Mucosa of descending colon (tissue), 3 donors: ENCODE data around the gene KHDRBS2. TPM values are rescaled to one million over a fixed set of nuclear protein-coding genes. Genes with fewer than 3 reads are reported as not detected.

Experiments
- ATAC-seq: fragments of 200-7000 bp; cut with Tn5 transposase; one replicate; pipeline ENCODE4 v1.9.1; 2020; ENCODE audit warnings: mild to moderate bottlenecking, moderate library complexity
- DNase-seq, 3 donors: peaks; one replicate each; pipeline ENCODE4 v3.0.0-alpha.2; 2020
- H3K36me3 ChIP-seq: fragments of 200-600 bp; one replicate; pipeline ENCODE4 v1.8.0; 2021; ENCODE audit warnings: low read depth, mild to moderate bottlenecking
- H3K4me1 ChIP-seq: fragments of 200-600 bp; one replicate; pipeline ENCODE4 v1.8.0; 2021; ENCODE audit warnings: low read depth, mild to moderate bottlenecking
- H3K4me3 ChIP-seq: fragments of 200-600 bp; one replicate; pipeline ENCODE4 v1.8.0; 2021; ENCODE audit warnings: mild to moderate bottlenecking
- H3K9me3 ChIP-seq: fragments of 200-600 bp; one replicate; pipeline ENCODE4 v1.8.0; 2021; ENCODE audit warnings: mild to moderate bottlenecking
- intact Hi-C, 2 donors: fragments of 100-400 bp; cut with DNase I in 1 of 2; cut with micrococcal nuclease in 1 of 2; formaldehyde crosslinking; loops; one replicate each; pipeline versions ENCODE4 v1.11.0 to v1.11.1; 2022; cut with DNase I, micrococcal nuclease
- total RNA-seq, 3 donors: library from RNA; stranded (reverse); fragmentation: NEBNext Ultra II Directional in 2 of 3; extraction: Animal tissue kit (Norgen Biotek cat#: 25700) in 2 of 3; gene quantifications; one replicate each; pipeline versions ENCODE4 v1.2.1 to v1.2.4, GENCODE V29; 2021 to 2023
- TF ChIP-seq, protein P1 (sequence below): fragments of 200-600 bp; IDR thresholded peaks from one replicate; pipeline ENCODE4 v1.8.0; 2022; ENCODE audit warnings: antibody characterized with exemption, mild to moderate bottlenecking
- donor health status: DM: no; HTN: no; CAD: no; lungs with moderate emphysema.
- donor health status: DM: no; HTN: no; CAD: no.
- donor health status: DM: no; HTN: yes; CAD: no.

The KHDRBS2 gene
- total RNA-seq, 3 donors from 2014 or later, result 0.82 to 2.9 (median 1.1) TPM

DNA sequence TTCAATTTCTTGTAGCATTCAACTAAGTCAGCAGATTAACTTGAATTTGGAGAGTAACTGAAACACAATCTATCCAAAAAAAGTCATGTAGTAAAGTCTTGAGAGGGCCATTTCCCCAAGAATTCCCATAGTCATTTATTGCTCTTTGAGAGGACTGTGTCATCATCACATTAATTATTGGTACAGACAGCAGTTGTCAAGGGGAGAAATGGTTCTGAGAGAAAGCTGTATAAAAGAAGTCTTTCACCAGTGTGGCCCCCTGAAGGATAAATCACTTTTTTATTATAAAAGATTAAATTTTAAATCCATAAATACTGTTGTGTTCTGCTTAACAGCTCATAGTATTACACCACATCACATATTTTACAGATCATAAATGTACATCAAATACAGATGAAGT, 111.5 kb downstream of the KHDRBS2 start:
- Histone ChIP-seq H3K4me1 (no peaks in the 10 kb centered on the region), H3K9me3 (no peaks in the 10 kb centered on the region), H3K36me3 (no peaks in the 10 kb centered on the region), H3K4me3 (no peak overlapping the region)
- TF ChIP-seq, protein P1, sequence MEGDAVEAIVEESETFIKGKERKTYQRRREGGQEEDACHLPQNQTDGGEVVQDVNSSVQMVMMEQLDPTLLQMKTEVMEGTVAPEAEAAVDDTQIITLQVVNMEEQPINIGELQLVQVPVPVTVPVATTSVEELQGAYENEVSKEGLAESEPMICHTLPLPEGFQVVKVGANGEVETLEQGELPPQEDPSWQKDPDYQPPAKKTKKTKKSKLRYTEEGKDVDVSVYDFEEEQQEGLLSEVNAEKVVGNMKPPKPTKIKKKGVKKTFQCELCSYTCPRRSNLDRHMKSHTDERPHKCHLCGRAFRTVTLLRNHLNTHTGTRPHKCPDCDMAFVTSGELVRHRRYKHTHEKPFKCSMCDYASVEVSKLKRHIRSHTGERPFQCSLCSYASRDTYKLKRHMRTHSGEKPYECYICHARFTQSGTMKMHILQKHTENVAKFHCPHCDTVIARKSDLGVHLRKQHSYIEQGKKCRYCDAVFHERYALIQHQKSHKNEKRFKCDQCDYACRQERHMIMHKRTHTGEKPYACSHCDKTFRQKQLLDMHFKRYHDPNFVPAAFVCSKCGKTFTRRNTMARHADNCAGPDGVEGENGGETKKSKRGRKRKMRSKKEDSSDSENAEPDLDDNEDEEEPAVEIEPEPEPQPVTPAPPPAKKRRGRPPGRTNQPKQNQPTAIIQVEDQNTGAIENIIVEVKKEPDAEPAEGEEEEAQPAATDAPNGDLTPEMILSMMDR, result no peak
- ATAC-seq (no peak), DNase-seq (no peak)
- intact Hi-C loops, result no loop called here

DNA sequence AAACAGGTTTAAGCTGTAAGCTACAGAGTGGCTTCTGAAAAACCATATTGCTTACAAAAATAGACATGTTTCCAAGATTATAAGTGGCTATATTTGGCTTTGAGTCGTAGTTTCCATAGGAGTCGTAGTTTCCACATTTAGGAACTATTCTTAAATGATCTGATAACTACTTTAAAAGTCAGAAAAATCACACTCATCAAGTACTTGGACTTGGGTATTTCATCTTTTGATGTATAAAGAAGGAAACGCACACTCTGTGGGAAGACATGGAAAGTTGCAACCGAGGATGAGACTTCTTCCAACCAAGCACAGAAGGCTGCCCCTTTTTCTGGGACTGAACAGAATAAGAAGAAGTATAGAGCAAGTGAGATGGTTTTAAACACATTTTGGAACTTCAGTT, 118.3 kb downstream of the KHDRBS2 start:
- Histone ChIP-seq H3K4me1 (no peaks in the 10 kb centered on the region), H3K4me3 (no peak overlapping the region), H3K36me3 (no peaks in the 10 kb centered on the region), H3K9me3 (no peaks in the 10 kb centered on the region)
- TF ChIP-seq, protein P1, result no peak
- DNase-seq, result no peak
- no peak for ATAC-seq
- intact Hi-C loops, result no loop called here

DNA sequence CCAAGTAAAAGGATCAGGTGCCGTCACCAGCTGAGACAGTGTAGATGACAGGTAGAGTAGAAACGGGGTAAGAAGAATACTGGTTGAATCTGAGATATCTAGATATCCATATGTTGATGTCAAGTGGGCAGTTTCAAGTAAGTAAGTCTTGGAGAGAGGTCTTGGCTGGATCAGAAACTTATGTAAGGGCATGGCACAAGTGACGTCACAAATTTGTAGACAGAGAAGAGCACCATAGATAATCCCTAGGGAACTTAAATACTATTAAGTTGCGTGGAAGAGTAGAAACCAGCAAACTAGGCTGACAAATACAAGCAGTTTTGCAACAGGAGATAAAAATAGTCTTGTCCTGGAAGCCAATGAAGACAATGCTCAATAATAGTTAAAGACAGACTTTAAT, 123.2 kb downstream of the KHDRBS2 start:
- ATAC-seq (no peak), DNase-seq (no peak)
- Histone ChIP-seq H3K36me3 (no peaks in the 10 kb centered on the region), H3K4me3 (no peak overlapping the region), H3K4me1 (no peaks in the 10 kb centered on the region), H3K9me3 (peaks cover 3% of the 10 kb centered on the region)
- TF ChIP-seq, protein P1, result no peak
- intact Hi-C loops, result no loop called here

DNA sequence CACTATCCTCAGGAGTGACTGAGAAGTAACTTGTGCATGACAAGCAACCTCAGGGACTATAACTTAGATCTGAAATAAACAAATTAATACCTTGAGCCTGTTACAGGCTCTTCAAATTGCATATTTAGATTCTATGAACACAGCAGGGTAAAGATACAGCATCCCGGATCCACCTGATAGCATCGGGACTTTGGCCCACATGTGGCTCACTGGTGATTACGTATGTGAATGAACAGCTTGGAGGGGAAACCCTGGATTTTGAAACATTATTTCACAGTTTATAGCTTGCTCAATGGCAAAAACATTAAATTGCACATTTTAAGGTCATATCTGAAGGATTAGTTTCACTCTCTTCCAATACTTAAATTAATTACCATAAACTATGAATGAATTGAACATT, 133.2 kb downstream of the KHDRBS2 start:
- DNase-seq, result no peak
- ATAC-seq, result no peak
- no peaks in the 10 kb centered on the region for H3K36me3 ChIP-seq
- H3K9me3 ChIP-seq, result no peaks in the 10 kb centered on the region
- H3K4me1 ChIP-seq, result no peaks in the 10 kb centered on the region
- TF ChIP-seq, protein P1, result no peak
- H3K4me3 ChIP-seq, result no peak overlapping the region
- intact Hi-C loops, result no loop called here

DNA sequence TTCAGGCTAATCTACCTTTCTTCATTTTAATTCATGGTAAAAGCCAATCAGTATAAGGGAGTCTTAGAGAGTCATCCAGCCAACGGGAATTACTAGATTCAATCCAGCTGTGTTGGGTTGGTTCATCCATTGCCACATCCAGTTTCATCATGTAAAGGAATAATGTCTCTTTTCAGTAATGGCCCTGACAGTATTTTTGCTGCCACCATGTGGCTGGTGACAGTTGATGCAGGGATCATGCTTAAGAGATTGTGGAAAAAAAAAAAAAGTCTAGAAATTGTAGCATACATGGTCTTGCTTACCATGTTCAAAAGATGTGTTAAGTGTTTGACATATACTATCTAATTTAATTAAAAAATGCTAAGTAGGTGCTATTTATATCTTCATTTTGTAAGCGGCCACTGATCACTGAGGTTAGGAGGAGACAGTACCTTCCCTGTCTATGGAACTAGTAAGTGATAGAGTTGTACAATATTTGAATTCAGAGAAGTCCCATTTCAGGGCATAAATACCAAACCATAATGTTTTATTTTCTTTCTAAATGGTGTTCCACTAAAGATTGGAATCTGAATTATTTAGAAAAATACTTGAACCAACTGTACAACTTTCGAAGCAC, 135.9 kb downstream of the KHDRBS2 start:
- H3K9me3 ChIP-seq, result no peaks in the 10 kb centered on the region
- ATAC-seq (peak; percentile 59), DNase-seq (peak in 1 of 3 donors; percentile 20)
- no peaks in the 10 kb centered on the region for H3K4me1 ChIP-seq
- intact Hi-C loops, result no loop called here
- no peaks in the 10 kb centered on the region for H3K36me3 ChIP-seq
- no peak overlapping the region for H3K4me3 ChIP-seq
- TF ChIP-seq, protein P1, result peak; percentile 23
